Activated T-helper 17 cell treated with anti-CD3 and anti-CD28 coated beads, Interleukin-2, amount 50 U/mL, for 72 hours (primary cell): Measurements from ENCODE around the gene MRPL58. TPM values are rescaled to one million over a fixed set of nuclear protein-coding genes. Genes with fewer than 3 reads are reported as not detected.

ENCODE experiments used
- ATAC-seq: fragments of 150-1000 bp; cut with Tn5 transposase; replicated peaks from 2 replicates; pipeline ENCODE4 v1.10.0; 2021; ENCODE audit warnings: mild to moderate bottlenecking, moderate library complexity
- H3K27ac Mint-ChIP-seq: one replicate; pipeline ENCODE4 v1.8.0; 2022; ENCODE audit warnings: mixed read lengths
- H3K27me3 Mint-ChIP-seq: one replicate; pipeline ENCODE4 v1.8.0; 2022; ENCODE audit warnings: mixed read lengths
- H3K36me3 Mint-ChIP-seq: one replicate; pipeline ENCODE4 v1.8.0; 2022; ENCODE audit warnings: low read depth, mild to moderate bottlenecking, mixed read lengths
- H3K4me1 Mint-ChIP-seq: one replicate; pipeline ENCODE4 v1.8.0; 2022; ENCODE audit warnings: mixed read lengths
- H3K4me3 Mint-ChIP-seq: one replicate; pipeline ENCODE4 v1.8.0; 2022; ENCODE audit warnings: mild to moderate bottlenecking, mixed read lengths
- H3K9me3 Mint-ChIP-seq: one replicate; pipeline ENCODE4 v1.8.0; 2022; ENCODE audit warnings: mixed read lengths
- total RNA-seq, 2 donors: library from RNA; stranded (reverse); gene quantifications; one replicate each; pipeline ENCODE4 v1.2.3, GENCODE V29; 2022

MRPL58 gene
- total RNA-seq, 2 donors from 2014 or later = 25.4 to 48.2 TPM

- H3K27me3 Mint-ChIP-seq = no peaks in the 10 kb centered on the region
- no peaks in the 10 kb centered on the region for H3K9me3 Mint-ChIP-seq
- ATAC-seq = no peak
- peak overlapping the region; percentile 39 for H3K27ac Mint-ChIP-seq
- no peak overlapping the region for H3K4me3 Mint-ChIP-seq
- H3K36me3 Mint-ChIP-seq = peaks cover 85% of the 10 kb centered on the region
- peaks cover 13% of the 10 kb centered on the region for H3K4me1 Mint-ChIP-seq
Measured at GRCh38 chr17:75061618-75062017, 49.1 kb downstream of the MRPL58 start.

DNA sequence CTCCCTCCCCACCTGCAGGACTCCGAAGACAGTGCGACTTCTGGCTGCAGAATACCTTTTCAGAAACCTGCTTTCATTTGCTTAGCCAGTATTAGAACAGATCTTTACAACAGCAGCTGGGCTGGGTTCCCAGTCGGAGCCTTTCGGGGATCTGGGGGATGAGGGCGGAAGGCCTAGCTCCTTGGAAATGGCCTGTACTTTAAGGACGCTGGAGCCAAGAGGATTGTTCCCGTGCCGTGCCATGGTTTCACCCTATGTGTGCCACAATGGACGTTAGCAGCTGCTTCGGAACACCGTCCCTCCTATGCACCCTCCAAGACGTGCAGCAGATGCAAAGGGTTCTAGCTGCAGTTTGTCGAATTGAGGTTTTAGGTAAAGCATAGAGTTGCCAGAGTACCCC, 50.7 kb downstream of the MRPL58 start:
- Mint-ChIP-seq H3K4me1 (peaks cover 19% of the 10 kb centered on the region), H3K4me3 (no peak overlapping the region), H3K27ac (no peak overlapping the region), H3K27me3 (no peaks in the 10 kb centered on the region), H3K36me3 (peaks cover 70% of the 10 kb centered on the region), H3K9me3 (no peaks in the 10 kb centered on the region)
- ATAC-seq = no peak

GRCh38 chr17:75063626-75064025, 51.2 kb downstream of the MRPL58 start:
- ATAC-seq = no peak
- Mint-ChIP-seq H3K4me1 (peaks cover 19% of the 10 kb centered on the region), H3K27ac (peak overlapping the region; percentile 46), H3K36me3 (peaks cover 70% of the 10 kb centered on the region), H3K9me3 (no peaks in the 10 kb centered on the region), H3K27me3 (no peaks in the 10 kb centered on the region), H3K4me3 (no peak overlapping the region)

GRCh38 chr17:75064040-75064439, 51.6 kb downstream of the MRPL58 start:
- H3K4me1 Mint-ChIP-seq = peaks cover 19% of the 10 kb centered on the region
- H3K4me3 Mint-ChIP-seq = no peak overlapping the region
- ATAC-seq = no peak
- H3K27me3 Mint-ChIP-seq = no peaks in the 10 kb centered on the region
- H3K36me3 Mint-ChIP-seq = peaks cover 70% of the 10 kb centered on the region
- no peaks in the 10 kb centered on the region for H3K9me3 Mint-ChIP-seq
- peak overlapping the region; percentile 46 for H3K27ac Mint-ChIP-seq

DNA sequence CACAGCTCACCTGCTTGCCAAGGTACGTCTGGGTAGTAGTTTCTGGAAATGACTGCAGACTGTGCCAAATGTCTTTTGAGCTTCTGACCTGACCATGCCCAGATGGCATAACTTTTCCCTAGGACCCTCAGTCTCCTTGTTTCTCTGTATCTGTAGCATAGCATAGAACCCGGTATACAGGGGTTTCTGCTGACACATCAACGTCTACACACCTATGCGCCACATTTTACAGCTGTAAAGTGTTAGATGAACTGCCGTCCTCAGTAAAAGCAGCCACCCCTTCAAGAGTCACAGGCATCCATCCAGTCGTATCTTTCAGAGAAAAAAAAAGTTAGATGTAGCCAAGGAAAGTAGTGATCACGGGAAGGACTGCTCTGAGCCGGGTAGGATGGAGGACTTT, 52.0 kb downstream of the MRPL58 start:
- no peaks in the 10 kb centered on the region for H3K27me3 Mint-ChIP-seq
- peaks cover 19% of the 10 kb centered on the region for H3K4me1 Mint-ChIP-seq
- no peak for ATAC-seq
- peak overlapping the region; percentile 96 for H3K27ac Mint-ChIP-seq
- no peaks in the 10 kb centered on the region for H3K9me3 Mint-ChIP-seq
- H3K4me3 Mint-ChIP-seq = peak overlapping the region; percentile 76
- peaks cover 67% of the 10 kb centered on the region for H3K36me3 Mint-ChIP-seq

GRCh38 chr17:75064867-75065561, 52.5 kb downstream of the MRPL58 start:
- H3K9me3 Mint-ChIP-seq = no peaks in the 10 kb centered on the region
- no peak for ATAC-seq
- H3K4me3 Mint-ChIP-seq = peak overlapping the region; percentile 76

GRCh38 chr17:75065562-75066151, 53.2 kb downstream of the MRPL58 start:
- peak; percentile 89 for ATAC-seq
- Mint-ChIP-seq H3K4me3 (peak overlapping the region; percentile 76), H3K4me1 (peaks cover 19% of the 10 kb centered on the region), H3K36me3 (peaks cover 55% of the 10 kb centered on the region), H3K27ac (peak overlapping the region; percentile 96), H3K27me3 (no peaks in the 10 kb centered on the region), H3K9me3 (no peaks in the 10 kb centered on the region)

More at GRCh38 chr17:75064867-75065561, 52.5 kb downstream of the MRPL58 start:
- Mint-ChIP-seq H3K27ac (peak overlapping the region; percentile 96), H3K27me3 (no peaks in the 10 kb centered on the region), H3K4me1 (peaks cover 19% of the 10 kb centered on the region), H3K36me3 (peaks cover 61% of the 10 kb centered on the region)

DNA sequence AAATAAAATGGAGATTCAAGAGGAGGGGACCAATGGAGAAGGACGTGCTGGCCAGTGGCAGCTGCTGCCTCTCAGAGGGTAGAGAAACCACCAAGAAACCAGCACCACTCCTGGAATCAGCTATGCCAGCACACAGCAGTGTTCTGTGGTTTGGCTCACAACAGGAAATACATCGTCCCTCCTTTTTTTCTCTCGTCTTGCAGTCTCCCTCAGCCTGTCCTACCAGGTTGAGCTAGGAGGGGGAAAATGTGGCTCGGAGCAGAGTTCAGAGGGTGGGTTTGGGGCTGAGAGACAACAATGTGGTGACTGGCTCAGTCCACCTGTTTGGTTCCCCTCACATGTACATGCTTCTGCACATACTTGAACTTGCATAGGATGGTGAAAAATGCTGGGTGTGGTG, 55.4 kb downstream of the MRPL58 start:
- peak overlapping the region; percentile 76 for H3K4me3 Mint-ChIP-seq
- no peaks in the 10 kb centered on the region for H3K27me3 Mint-ChIP-seq
- peak; percentile 80 for ATAC-seq
- H3K27ac Mint-ChIP-seq = peak overlapping the region; percentile 62
- H3K36me3 Mint-ChIP-seq = peaks cover 33% of the 10 kb centered on the region
- H3K9me3 Mint-ChIP-seq = no peaks in the 10 kb centered on the region
- peaks cover 19% of the 10 kb centered on the region for H3K4me1 Mint-ChIP-seq

- no peaks in the 10 kb centered on the region for H3K27me3 Mint-ChIP-seq
- peaks cover 19% of the 10 kb centered on the region for H3K4me1 Mint-ChIP-seq
- H3K9me3 Mint-ChIP-seq = no peaks in the 10 kb centered on the region
- ATAC-seq = no peak
- H3K4me3 Mint-ChIP-seq = no peak overlapping the region
- peaks cover 24% of the 10 kb centered on the region for H3K36me3 Mint-ChIP-seq
- H3K27ac Mint-ChIP-seq = no peak overlapping the region
Measured at GRCh38 chr17:75068750-75069149, 56.3 kb downstream of the MRPL58 start.

DNA sequence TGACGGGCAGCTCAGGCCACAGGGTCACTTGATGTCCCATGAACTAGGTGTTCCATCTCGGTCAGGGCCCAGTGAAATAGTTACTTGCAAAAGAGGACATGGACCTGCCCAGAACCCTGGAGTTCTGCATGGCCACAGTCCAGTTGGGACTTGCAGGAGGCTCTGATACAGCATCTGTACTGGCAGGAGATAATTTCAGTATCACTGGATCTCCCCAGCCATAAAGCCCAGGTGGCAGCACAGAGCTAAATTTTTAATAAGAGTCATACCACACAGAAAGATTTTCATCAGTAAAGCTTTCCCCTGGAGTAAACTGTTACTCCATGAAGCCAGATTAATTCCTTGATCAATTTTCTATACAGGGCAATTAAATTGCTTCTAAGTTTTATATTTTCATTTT, 57.3 kb downstream of the MRPL58 start:
- H3K4me1 Mint-ChIP-seq = peaks cover 19% of the 10 kb centered on the region
- no peak overlapping the region for H3K27ac Mint-ChIP-seq
- H3K9me3 Mint-ChIP-seq = no peaks in the 10 kb centered on the region
- H3K4me3 Mint-ChIP-seq = no peak overlapping the region
- ATAC-seq = no peak
- peaks cover 14% of the 10 kb centered on the region for H3K36me3 Mint-ChIP-seq
- H3K27me3 Mint-ChIP-seq = no peaks in the 10 kb centered on the region

Other genes starting within 250 kb of the MRPL58 start
- gene NAT9, start 236.3 kb upstream of the MRPL58 start, total RNA-seq = 10 to 100 TPM; 31.6 to 39.2 TPM
- gene GRIN2C, start 152.8 kb upstream of the MRPL58 start, total RNA-seq = 1 to 10 TPM in 1 of 2 donors, under 1 TPM in 1; 0.65 to 1.2 TPM
- gene FDXR, start 139.7 kb upstream of the MRPL58 start, total RNA-seq = 10 to 100 TPM; 56.7 to 58.4 TPM
- gene FADS6, start 119.0 kb upstream of the MRPL58 start, total RNA-seq = not detected
- gene USH1G, start 89.4 kb upstream of the MRPL58 start, total RNA-seq = not detected
- gene OTOP2, start 88.4 kb upstream of the MRPL58 start, total RNA-seq = not detected
- not detected for gene OTOP3, start 76.8 kb upstream of the MRPL58 start, total RNA-seq
- 1 to 10 TPM; 1.2 to 2.8 TPM for gene HID1, start 39.9 kb upstream of the MRPL58 start, total RNA-seq
- 1 to 10 TPM in 1 of 2 donors, under 1 TPM in 1; 0.56 to 1.2 TPM for gene CDR2L, start 25.0 kb upstream of the MRPL58 start, total RNA-seq
- gene ATP5PD, start 34.3 kb downstream of the MRPL58 start, total RNA-seq = 100 to 1,000 TPM; 164 to 216 TPM
- 10 to 100 TPM; 21.3 to 22.1 TPM for gene KCTD2, start 34.6 kb downstream of the MRPL58 start, total RNA-seq
- gene SLC16A5, start 75.3 kb downstream of the MRPL58 start, total RNA-seq = 10 to 100 TPM in 1 of 2 donors, 1 to 10 TPM in 1; 5.4 to 14.6 TPM
- 10 to 100 TPM; 10.3 to 14.5 TPM for gene ARMC7, start 97.3 kb downstream of the MRPL58 start, total RNA-seq
- 10 to 100 TPM; 56.0 to 64.9 TPM for gene NT5C, start 119.1 kb downstream of the MRPL58 start, total RNA-seq
- 100 to 1,000 TPM; 191 to 343 TPM for gene JPT1, start 141.8 kb downstream of the MRPL58 start, total RNA-seq
- gene SUMO2, start 170.3 kb downstream of the MRPL58 start, total RNA-seq = 100 to 1,000 TPM; 416 to 512 TPM
- 100 to 1,000 TPM; 143 to 161 TPM for gene NUP85, start 193.0 kb downstream of the MRPL58 start, total RNA-seq
- 10 to 100 TPM; 63.2 to 71.9 TPM for gene GGA3, start 248.9 kb downstream of the MRPL58 start, total RNA-seq
- 10 to 100 TPM; 53.6 to 83.2 TPM for gene MRPS7, start 249.2 kb downstream of the MRPL58 start, total RNA-seq